Right cardiac atrium (tissue), 5 donors: ENCODE measurements around the gene NR1H4. TPM values are rescaled to one million over a fixed set of nuclear protein-coding genes. Genes with fewer than 3 reads are reported as not detected.

Experiments
- ATAC-seq, 2 donors: fragments of 200-7000 bp; cut with Tn5 transposase; one replicate each; pipeline versions ENCODE4 v1.8.0 to v1.9.1; 2020; ENCODE audit warnings: moderate library complexity in 2 of 2, mild to moderate bottlenecking in 1 of 2
- DNase-seq, 3 donors: peaks; one replicate each; pipeline ENCODE4 v3.0.0-alpha.2; 2020
- H3K27ac ChIP-seq: one replicate; pipeline ENCODE4 v1.5.1; 2013; ENCODE audit warnings: mild to moderate bottlenecking, low read length, control low read depth, moderate library complexity
- H3K27me3 ChIP-seq: one replicate; pipeline ENCODE4 v1.6.1; 2013; ENCODE audit not compliant: control insufficient read depth, insufficient read depth
- H3K4me1 ChIP-seq: one replicate; pipeline ENCODE4 v1.6.1; 2013; ENCODE audit warnings: low read length; ENCODE audit not compliant: control insufficient read depth, insufficient read depth
- H3K4me3 ChIP-seq: one replicate; pipeline ENCODE4 v1.5.1; 2013; ENCODE audit warnings: low read length, control low read depth
- H3K9me3 ChIP-seq: one replicate; pipeline ENCODE4 v1.6.1; 2013; ENCODE audit warnings: low read length; ENCODE audit not compliant: control insufficient read depth
- WGBS: extraction: QIAGEN DNeasy Blood & Tissue Kit; methylation state at CpG from one replicate; pipeline ENCODE4 v1.1.7; 2013; 5-methylcytosine and 5-hydroxymethylcytosine counted together
- intact Hi-C, 4 donors: fragments of 100-400 bp; cut with DNase I; formaldehyde crosslinking; loops; one replicate each; pipeline versions ENCODE4 v1.11.0 to v1.14.0; 2022 to 2023
- polyA plus RNA-seq: library from polyadenylated mRNA; stranded (reverse); fragments of 200-250 nt; gene quantifications from one replicate; pipeline ENCODE4 v1.2.3, GENCODE V29; 2013
- total RNA-seq, 4 donors: library from RNA; stranded (reverse); fragmentation: NEBNext Ultra II Directional; extraction: Animal tissue kit (Norgen Biotek cat#: 25700); gene quantifications; one replicate each; pipeline ENCODE4 v1.2.1, GENCODE V29; 2021
- donor health status: healthy with polysubstance abuse.
- donor health status: DM: no; HTN: yes; CAD: no.
- donor health status: DM: no; HTN: no; CAD: no.
- donor health status: DM: no; HTN: yes; CAD: no; lungs with severe emphysema.
- donor health status: DM: yes; HTN: yes; CAD: no.

Gene NR1H4
- total and polyA plus RNA-seq, 5 donors: 0.17 to 2.0 (median 0.40) TPM; not detected in 1

- Histone ChIP-seq H3K4me1 (peaks cover 3% of the 10 kb centered on the region), H3K27me3 (no peaks in the 10 kb centered on the region), H3K9me3 (no peaks in the 10 kb centered on the region), H3K27ac (no peak overlapping the region), H3K4me3 (no peak overlapping the region)
- WGBS: 96% methylated on average over 3 of the region's 3 CpGs
- DNase-seq (no peak), ATAC-seq (no peak)
- intact Hi-C loops: no loop called here
These were observed 98.5 kb downstream of the NR1H4 start for GRCh38 chr12:100572184-100572583.

- WGBS: 1% methylated on average over 70 of the region's 70 CpGs
- ATAC-seq (peak; percentile 99 to 100), DNase-seq (peak; percentile 92 to 98 (median 96))
- Histone ChIP-seq H3K27me3 (no peaks in the 10 kb centered on the region), H3K9me3 (no peaks in the 10 kb centered on the region), H3K27ac (peak within 1 kb of the TSS; percentile 60), H3K4me3 (peak within 1 kb of the TSS; percentile 68), H3K4me1 (peaks cover 3% of the 10 kb centered on the region)
- intact Hi-C loops: no loop called here
These were observed 99.9 kb downstream of the NR1H4 start, which contains the start of gene GAS2L3 for GRCh38 chr12:100573292-100574186. Gene GAS2L3 (plus strand): TSS chr12:100573684. CDS start chr12:100594905, 21,221 bp downstream.

- ATAC-seq: peak; percentile 46 to 49
These were observed 100.8 kb downstream of the NR1H4 start for GRCh38 chr12:100574187-100575074.

GRCh38 chr12:100576331-100577036 lies 102.8 kb downstream of the NR1H4 start:
- DNase-seq: no peak
- Histone ChIP-seq H3K27ac (no peak overlapping the region), H3K4me3 (no peak overlapping the region), H3K9me3 (no peaks in the 10 kb centered on the region), H3K27me3 (no peaks in the 10 kb centered on the region), H3K4me1 (peaks cover 3% of the 10 kb centered on the region)
- ATAC-seq: no peak
- intact Hi-C loops: no loop called here
- WGBS: 69% methylated on average over 3 of the region's 3 CpGs

More at GRCh38 chr12:100574187-100575074, 100.8 kb downstream of the NR1H4 start:
- WGBS: 11% methylated on average over 15 of the region's 15 CpGs
- no peaks in the 10 kb centered on the region for H3K9me3 ChIP-seq
- peak; percentile 27 to 66 (median 57) for DNase-seq
- H3K4me3 ChIP-seq: peak overlapping the region; percentile 68
- H3K4me1 ChIP-seq: peaks cover 3% of the 10 kb centered on the region
- no peaks in the 10 kb centered on the region for H3K27me3 ChIP-seq
- H3K27ac ChIP-seq: no peak overlapping the region
- intact Hi-C loops: no loop called here

GRCh38 chr12:100578923-100579322 lies 105.3 kb downstream of the NR1H4 start:
- Histone ChIP-seq H3K27ac (no peak overlapping the region), H3K4me1 (no peaks in the 10 kb centered on the region), H3K9me3 (no peaks in the 10 kb centered on the region), H3K4me3 (no peak overlapping the region), H3K27me3 (no peaks in the 10 kb centered on the region)
- 86% methylated on average over 5 of the region's 5 CpGs for WGBS
- intact Hi-C loops: no loop called here
- DNase-seq: no peak
- no peak for ATAC-seq

GRCh38 chr12:100579844-100580243 lies 106.2 kb downstream of the NR1H4 start:
- intact Hi-C loops: no loop called here
- no peak for ATAC-seq
- 50% methylated on average over 2 of the region's 2 CpGs for WGBS

GRCh38 chr12:100584256-100584655 lies 110.6 kb downstream of the NR1H4 start:
- Histone ChIP-seq H3K9me3 (no peaks in the 10 kb centered on the region), H3K27me3 (no peaks in the 10 kb centered on the region), H3K4me3 (no peak overlapping the region), H3K27ac (no peak overlapping the region), H3K4me1 (no peaks in the 10 kb centered on the region)
- DNase-seq (no peak), ATAC-seq (no peak)
- intact Hi-C loops: no loop called here
- 36% methylated on average over 3 of the region's 3 CpGs for whole genome bisulfite sequencing

More at GRCh38 chr12:100579844-100580243, 106.2 kb downstream of the NR1H4 start:
- no peak for DNase-seq
- Histone ChIP-seq H3K4me1 (no peaks in the 10 kb centered on the region), H3K4me3 (no peak overlapping the region), H3K9me3 (no peaks in the 10 kb centered on the region), H3K27me3 (no peaks in the 10 kb centered on the region), H3K27ac (no peak overlapping the region)

GRCh38 chr12:100591979-100592378 lies 118.3 kb downstream of the NR1H4 start:
- H3K27me3 ChIP-seq: no peaks in the 10 kb centered on the region
- H3K27ac ChIP-seq: no peak overlapping the region
- intact Hi-C loops: no loop called here
- no peak for DNase-seq
- H3K4me1 ChIP-seq: no peaks in the 10 kb centered on the region
- 91% methylated on average over 4 of the region's 4 CpGs for WGBS
- H3K4me3 ChIP-seq: no peak overlapping the region
- no peak for ATAC-seq
- no peaks in the 10 kb centered on the region for H3K9me3 ChIP-seq

- WGBS: 25% methylated on average over 5 of the region's 5 CpGs
- Histone ChIP-seq H3K9me3 (no peaks in the 10 kb centered on the region), H3K27me3 (no peaks in the 10 kb centered on the region), H3K4me1 (no peaks in the 10 kb centered on the region), H3K27ac (no peak overlapping the region), H3K4me3 (no peak overlapping the region)
- no peak for ATAC-seq
- intact Hi-C loops: no loop called here
- no peak for DNase-seq
These were observed 119.8 kb downstream of the NR1H4 start for GRCh38 chr12:100593490-100593889.

- H3K4me1 ChIP-seq: no peaks in the 10 kb centered on the region
- no peak for ATAC-seq
- intact Hi-C loops: no loop called here
These were observed 128.0 kb downstream of the NR1H4 start for GRCh38 chr12:100601626-100602025.

More at GRCh38 chr12:100601626-100602025, 128.0 kb downstream of the NR1H4 start:
- no peak for DNase-seq
- H3K9me3 ChIP-seq: no peaks in the 10 kb centered on the region
- H3K4me3 ChIP-seq: no peak overlapping the region
- no peaks in the 10 kb centered on the region for H3K27me3 ChIP-seq
- H3K27ac ChIP-seq: no peak overlapping the region
- 96% methylated on average over 1 of the region's 1 CpG for WGBS
